Endothelial cell of umbilical vein (primary cell): Measurements from ENCODE around the gene DNM2. TPM values are rescaled to one million over a fixed set of nuclear protein-coding genes. Genes with fewer than 3 reads are reported as not detected.

Experiments used
- BruUV-seq: library from RNA; stranded (reverse); fragments of 400-500 nt; replicated peaks from 2 replicates; lab custom pipeline; 2021; lab: Mats Ljungman, UMichigan
- CTCF ChIA-PET: fragments of 300-600, 350-600 bp; sonication (Branson Sonifier 250); formaldehyde crosslinking; loops from one replicate; lab custom pipeline; 2021; ENCODE audit warnings: antibody characterized with exemption, inconsistent platforms; lab: Charles Lee
- POLR2A ChIA-PET: fragments of 300-600, 350-600 bp; sonication (Branson Sonifier 250); formaldehyde crosslinking; loops from one replicate; lab custom pipeline; 2021; ENCODE audit warnings: antibody characterized with exemption, inconsistent platforms; lab: Charles Lee
- DNase-seq: peaks from one replicate; pipeline ENCODE4 v3.0.0-alpha.2; 2011; ENCODE audit warnings: low read depth, low spot score
- FAIRE-seq: peaks from 2 replicates; lab custom pipeline; 2011; peaks lifted over from hg19 to GRCh38; lab: Jason Lieb, UNC
- H2AFZ ChIP-seq: 2 replicates; pipeline ENCODE4 v1.6.0; 2012; ENCODE audit warnings: low read depth, low read length, control low read depth, inconsistent platforms
- H3K27ac ChIP-seq: 2 replicates; pipeline ENCODE4 v1.5.1; 2011; ENCODE audit warnings: low read depth, mild to moderate bottlenecking, control low read depth, low read length, moderate library complexity; ENCODE audit not compliant: insufficient read depth
- H3K27me3 ChIP-seq, 2 experiments: 2 replicates each; pipeline versions ENCODE4 v1.6.0 to v1.6.1; 2011; ENCODE audit warnings: low read length in 2 of 2, mixed read lengths in 1 of 2; ENCODE audit not compliant: control insufficient read depth in 2 of 2, insufficient read depth in 2 of 2
- H3K36me3 ChIP-seq, 2 experiments: 2 replicates in 1 of 2; 3 replicates in 1 of 2; pipeline ENCODE4 v1.5.1; 2011; ENCODE audit warnings: low read length in 2 of 2, mild to moderate bottlenecking in 1 of 2, moderate library complexity in 1 of 2; ENCODE audit not compliant: control insufficient read depth in 2 of 2, insufficient read depth in 2 of 2; ENCODE audit errors: extremely low read depth in 1 of 2
- H3K4me1 ChIP-seq: 3 replicates; pipeline ENCODE4 v1.5.1; 2011; ENCODE audit warnings: mild to moderate bottlenecking, low read length; ENCODE audit not compliant: control insufficient read depth, insufficient read depth; ENCODE audit errors: extremely low read depth
- H3K4me2 ChIP-seq: 2 replicates; pipeline ENCODE4 v1.6.1; 2011; ENCODE audit warnings: low read length, control low read depth, mixed read lengths; ENCODE audit not compliant: insufficient read depth
- H3K4me3 ChIP-seq, 3 experiments: fragments of 200-600 bp in 1 of 3; sonication (generic), shearing (Covaris generic) in 1 of 3; replicated peaks in 1 of 3; 2 replicates each; pipeline ENCODE4 v1.5.1; 2011 to 2016; ENCODE audit warnings: control low read depth in 3 of 3, low read length in 3 of 3, mild to moderate bottlenecking in 2 of 3, inconsistent platforms in 1 of 3, low read depth in 1 of 3, moderate library complexity in 1 of 3; ENCODE audit not compliant: insufficient read depth in 1 of 3
- H3K79me2 ChIP-seq: 2 replicates; pipeline ENCODE4 v1.6.0; 2012; ENCODE audit warnings: low read length, inconsistent platforms; ENCODE audit not compliant: control insufficient read depth, insufficient read depth
- H3K9ac ChIP-seq: replicated peaks from 2 replicates; pipeline ENCODE3; 2011; ENCODE audit warnings: low read length, control low read depth; ENCODE audit not compliant: insufficient read depth; ENCODE audit errors: extremely low read depth
- H3K9me1 ChIP-seq: replicated peaks from 3 replicates; pipeline ENCODE4 v1.6.0; 2011; ENCODE audit warnings: mild to moderate bottlenecking, low read length; ENCODE audit not compliant: control insufficient read depth, insufficient read depth; ENCODE audit errors: extremely low read depth
- H3K9me3 ChIP-seq: replicated peaks from 2 replicates; pipeline ENCODE4 v1.5.1; 2012; ENCODE audit warnings: low read length, inconsistent platforms; ENCODE audit not compliant: control insufficient read depth, insufficient read depth
- H4K20me1 ChIP-seq: replicated peaks from 2 replicates; pipeline ENCODE3; 2011; ENCODE audit warnings: mild to moderate bottlenecking, low read length; ENCODE audit not compliant: control insufficient read depth, insufficient read depth; ENCODE audit errors: extremely low read depth
- EZH2 ChIP-seq: IDR thresholded peaks from 2 replicates; pipeline ENCODE4 v1.6.1; 2012; ENCODE audit warnings: borderline replicate concordance, low read depth, mild to moderate bottlenecking, moderate library complexity, low read length, inconsistent platforms; ENCODE audit not compliant: severe bottlenecking
- FOS ChIP-seq: IDR thresholded peaks from 2 replicates; pipeline ENCODE4 v1.6.1; 2011; ENCODE audit warnings: mild to moderate bottlenecking, low read length, moderate library complexity, borderline replicate concordance; ENCODE audit not compliant: insufficient read depth
- GATA2 ChIP-seq: IDR thresholded peaks from 2 replicates; pipeline ENCODE4 v1.7.0; 2011; ENCODE audit warnings: low read depth, mild to moderate bottlenecking, moderate library complexity, mixed read lengths, low read length; ENCODE audit not compliant: insufficient read length, insufficient read depth
- JUN ChIP-seq: IDR thresholded peaks from 2 replicates; pipeline ENCODE4 v1.6.1; 2011; ENCODE audit warnings: borderline replicate concordance, low read depth; ENCODE audit not compliant: insufficient read length, insufficient read depth
- MYC ChIP-seq: IDR thresholded peaks from one replicate; pipeline ENCODE4 v1.6.1; 2011; ENCODE audit warnings: mild to moderate bottlenecking, low read depth, low read length
- POLR2A ChIP-seq: IDR thresholded peaks from 2 replicates; pipeline ENCODE4 v1.6.1; 2012; ENCODE audit warnings: low read depth, mild to moderate bottlenecking, control low read depth, low read length
- POLR2AphosphoS5 ChIP-seq: IDR thresholded peaks from 2 replicates; pipeline ENCODE4 v1.6.1; 2012; ENCODE audit warnings: low read depth, mild to moderate bottlenecking, control low read depth, low read length, moderate library complexity; ENCODE audit not compliant: insufficient read depth
- dilution Hi-C: fragments of 300-500 bp; cut with MboI; formaldehyde crosslinking; loops from one replicate; pipeline ENCODE4 v1.15.0; 2019; ENCODE audit warnings: low sequenced_read_pairs; ENCODE audit not compliant: extremely low pct_ligation_motif_present
- intact Hi-C: fragments of 100-400 bp; cut with micrococcal nuclease; formaldehyde crosslinking; loops from one replicate; pipeline ENCODE4 v1.10.0; 2022
- polyA plus RNA-seq, 4 experiments: library from polyadenylated mRNA; depleted of rRNA in 3 of 4; stranded (reverse) in 3 of 4; unstranded in 1 of 4; fragments of >200 nt; gene quantifications; 2 replicates each; pipeline versions ENCODE4 v1.2.1 to v1.2.3, GENCODE V29; 2011 to 2012; ENCODE audit warnings: missing spikeins in 1 of 4
- total RNA-seq: library from RNA; stranded (reverse); gene quantifications from 2 replicates; pipeline ENCODE4 v1.2.3, GENCODE V29; 2021
- TF ChIP-seq, protein P1 (sequence below), 2 donors: IDR thresholded peaks; 1 replicate in 1 of 2; 2 replicates in 1 of 2; pipeline ENCODE4 v1.5.1; 2011; ENCODE audit warnings: low read length in 2 of 2, mild to moderate bottlenecking in 2 of 2, moderate library complexity in 2 of 2, control low read depth in 1 of 2, inconsistent platforms in 1 of 2, low read depth in 1 of 2; ENCODE audit not compliant: insufficient read depth in 1 of 2; ENCODE audit errors: extremely low read depth in 1 of 2
- TF ChIP-seq, protein P2 (sequence below): IDR thresholded peaks from 2 replicates; pipeline ENCODE4 v1.6.1; 2011; ENCODE audit not compliant: insufficient read depth, insufficient read length

Gene DNM2
- total and polyA plus RNA-seq, 2 donors (not counting 3 experiments of a cell fraction or from before 2014, with no cell fraction given), result 81.8 to 175 TPM

DNA sequence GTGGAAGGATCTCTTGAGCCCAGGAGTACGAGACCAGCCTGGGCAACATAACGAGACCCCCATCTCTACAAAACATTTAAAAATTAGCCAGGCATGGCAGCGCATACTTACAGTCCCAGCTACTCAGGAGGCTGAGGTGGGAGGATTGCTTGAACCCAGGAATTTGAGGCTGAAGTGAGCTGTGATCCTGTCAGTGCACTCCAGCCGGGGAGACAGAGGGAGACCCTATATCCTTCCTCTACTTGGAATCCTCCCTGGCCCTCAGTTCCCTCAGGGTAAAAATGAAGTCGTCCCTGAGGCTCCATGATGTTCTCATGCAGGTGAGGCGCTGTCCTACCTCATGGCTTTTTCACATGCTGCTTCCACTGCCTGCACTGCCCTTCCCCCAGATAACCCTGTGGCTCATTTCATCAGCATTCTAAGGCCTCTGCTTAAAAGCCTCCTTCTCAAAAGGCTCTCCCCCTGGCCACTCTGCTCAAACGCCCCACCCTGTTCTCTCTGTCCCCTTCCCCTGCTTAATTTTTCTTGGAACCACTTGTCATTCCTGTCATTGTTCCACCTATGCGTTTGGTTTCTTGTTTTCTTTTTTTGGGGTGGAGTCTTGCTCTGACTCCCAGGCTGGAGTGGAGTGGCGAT lies 19.2 kb downstream of the DNM2 start:
- Histone ChIP-seq H3K36me3 (no peaks in the 10 kb centered on the region), H3K9me1 (no peaks in the 10 kb centered on the region), H3K4me1 (peaks cover 1% of the 10 kb centered on the region), H3K27ac (no peak overlapping the region), H4K20me1 (no peaks in the 10 kb centered on the region), H3K9ac (no peak overlapping the region), H3K4me3 (no peak overlapping the region), H3K9me3 (no peaks in the 10 kb centered on the region), H3K4me2 (no peak overlapping the region), H3K79me2 (peaks cover 79% of the 10 kb centered on the region), H2AFZ (no peak overlapping the region), H3K27me3 (no peaks in the 10 kb centered on the region)
- intact Hi-C loops, result no loop called here
- POLR2A ChIA-PET, result no interaction called here
- FAIRE-seq (no peak), DNase-seq (no peak)
- CTCF ChIA-PET, result interaction anchor here (0.8 to 1.4 kb wide), 2 partner anchors 20 to 127 kb away, joined by 3 to 7 read pairs; partner anchors contain the start of gene DNM2
- dilution Hi-C loops, result no loop called here
- BruUV-seq, result no TSS peak
- TF ChIP-seq FOS, result no peak
- no peak for TF ChIP-seq GATA2
- TF ChIP-seq POLR2A, result no peak
- TF ChIP-seq EZH2, result no peak
- no peak for TF ChIP-seq JUN
- no peak for TF ChIP-seq POLR2AphosphoS5
- TF ChIP-seq, protein P1, sequence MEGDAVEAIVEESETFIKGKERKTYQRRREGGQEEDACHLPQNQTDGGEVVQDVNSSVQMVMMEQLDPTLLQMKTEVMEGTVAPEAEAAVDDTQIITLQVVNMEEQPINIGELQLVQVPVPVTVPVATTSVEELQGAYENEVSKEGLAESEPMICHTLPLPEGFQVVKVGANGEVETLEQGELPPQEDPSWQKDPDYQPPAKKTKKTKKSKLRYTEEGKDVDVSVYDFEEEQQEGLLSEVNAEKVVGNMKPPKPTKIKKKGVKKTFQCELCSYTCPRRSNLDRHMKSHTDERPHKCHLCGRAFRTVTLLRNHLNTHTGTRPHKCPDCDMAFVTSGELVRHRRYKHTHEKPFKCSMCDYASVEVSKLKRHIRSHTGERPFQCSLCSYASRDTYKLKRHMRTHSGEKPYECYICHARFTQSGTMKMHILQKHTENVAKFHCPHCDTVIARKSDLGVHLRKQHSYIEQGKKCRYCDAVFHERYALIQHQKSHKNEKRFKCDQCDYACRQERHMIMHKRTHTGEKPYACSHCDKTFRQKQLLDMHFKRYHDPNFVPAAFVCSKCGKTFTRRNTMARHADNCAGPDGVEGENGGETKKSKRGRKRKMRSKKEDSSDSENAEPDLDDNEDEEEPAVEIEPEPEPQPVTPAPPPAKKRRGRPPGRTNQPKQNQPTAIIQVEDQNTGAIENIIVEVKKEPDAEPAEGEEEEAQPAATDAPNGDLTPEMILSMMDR (IDR thresholded peaks at IDR 0.05; ENCODE audit: extremely low read depth in 1 of 2, insufficient read depth in 1 of 2, low read depth in 1 of 2, low read length in 2 of 2), result no peak
- TF ChIP-seq, protein P2, sequence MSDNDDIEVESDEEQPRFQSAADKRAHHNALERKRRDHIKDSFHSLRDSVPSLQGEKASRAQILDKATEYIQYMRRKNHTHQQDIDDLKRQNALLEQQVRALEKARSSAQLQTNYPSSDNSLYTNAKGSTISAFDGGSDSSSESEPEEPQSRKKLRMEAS, result no peak
- TF ChIP-seq MYC, result no peak
